GM21723 (cell line): ENCODE measurements around the gene ZBTB20.
A peak's percentile ranks its signal among the peaks of the same experiment; 100 is the strongest.
"Not testable (repeated sequence)": the region's sequence is repeated elsewhere in the genome, so short reads cannot be mapped to it uniquely, and the experiment has no call there.

Source experiments
- ATAC-seq: cut with Tn5 transposase; IDR thresholded peaks from one replicate; pipeline ENCODE4 v1.9.1; 2021; ENCODE audit warnings: mild to moderate bottlenecking, moderate library complexity; ENCODE audit not compliant: unreplicated experiment

The ZBTB20 gene

DNA sequence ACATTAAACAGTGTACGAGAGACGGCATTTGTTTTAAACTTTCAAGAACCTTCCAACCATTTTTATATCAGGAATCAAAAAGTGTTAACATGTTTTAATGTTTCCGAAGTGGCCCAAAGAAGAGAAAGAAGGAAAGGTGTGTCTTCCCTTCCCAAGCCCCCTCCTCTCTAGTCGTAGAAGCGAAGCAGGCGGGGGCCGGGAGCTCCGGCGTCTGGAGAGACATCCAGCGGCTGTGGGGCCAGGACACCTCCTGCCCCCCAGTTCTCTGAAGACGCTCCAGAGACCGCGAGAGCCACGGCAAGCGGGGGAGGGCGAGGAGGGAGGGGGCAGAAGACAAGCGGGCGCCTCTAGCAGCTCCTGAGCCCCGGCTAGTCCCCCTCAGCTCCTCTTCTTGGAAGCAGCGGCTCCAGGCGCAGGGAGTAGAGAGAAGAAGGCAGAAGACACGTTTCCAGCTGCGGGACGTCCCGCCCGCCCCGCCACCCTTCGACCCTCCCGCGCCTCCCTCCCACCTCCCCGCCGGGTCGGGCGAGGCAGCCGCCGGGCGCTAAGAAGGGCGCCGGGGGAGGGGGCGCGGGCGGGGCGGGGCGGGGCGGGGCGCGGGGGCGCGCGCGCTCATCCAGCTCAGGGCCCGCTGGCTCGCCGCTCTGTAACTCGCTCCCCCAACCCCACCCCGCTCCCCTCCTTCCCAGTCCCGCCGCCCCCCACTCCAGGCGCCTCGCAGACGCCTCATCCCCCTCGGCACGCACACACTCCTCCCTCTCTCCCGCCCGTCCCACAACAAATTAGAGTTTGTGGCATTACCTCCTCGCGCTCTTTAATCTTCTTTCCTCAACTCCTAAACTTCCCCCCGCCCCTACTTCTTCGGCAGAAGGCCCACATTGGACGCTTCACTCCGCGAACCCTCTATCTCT lies at the start of gene ZBTB20:
Gene ZBTB20 (minus strand): TSS at position 871 of the 911 bp plus-strand sequence.
- ATAC-seq = peak; percentile 37

GRCh38 chr3:115194476-115194875 lies 47.4 kb upstream of the ZBTB20 start:
- no peak for ATAC-seq

- ATAC-seq = no peak
Observed at GRCh38 chr3:115190747-115191146, 43.7 kb upstream of the ZBTB20 start.

DNA sequence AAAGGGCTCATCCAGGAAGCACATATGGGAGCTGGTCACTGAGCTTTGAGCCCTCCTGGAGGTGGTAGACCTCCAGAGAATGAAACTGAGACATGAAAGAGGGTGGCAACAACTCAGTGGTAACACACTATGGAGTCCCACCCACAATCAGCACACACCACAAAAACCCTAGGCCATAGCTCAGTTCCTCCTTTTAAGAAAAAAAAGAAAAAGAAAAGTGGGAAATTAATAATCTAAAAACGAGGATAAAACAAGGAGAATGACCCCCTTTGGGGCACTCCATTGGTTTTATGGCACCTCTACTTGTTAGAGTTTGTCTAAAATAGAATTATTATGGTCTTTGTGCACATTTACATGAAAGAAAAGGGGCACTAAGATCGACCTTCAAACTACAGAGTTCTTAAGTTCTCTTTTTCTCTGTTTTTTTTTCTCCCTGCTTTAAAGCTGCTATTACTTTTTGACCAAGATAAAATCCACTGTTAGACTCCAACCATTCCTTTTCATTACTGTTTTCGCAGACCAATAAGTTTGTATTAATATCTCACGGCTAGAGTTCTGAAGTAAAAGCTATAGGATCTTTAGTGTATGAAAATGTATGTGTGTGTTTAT lies 40.2 kb upstream of the ZBTB20 start:
- ATAC-seq = peak; percentile 100

GRCh38 chr3:115186351-115187148 lies 39.5 kb upstream of the ZBTB20 start:
- ATAC-seq = peak; percentile 35

DNA sequence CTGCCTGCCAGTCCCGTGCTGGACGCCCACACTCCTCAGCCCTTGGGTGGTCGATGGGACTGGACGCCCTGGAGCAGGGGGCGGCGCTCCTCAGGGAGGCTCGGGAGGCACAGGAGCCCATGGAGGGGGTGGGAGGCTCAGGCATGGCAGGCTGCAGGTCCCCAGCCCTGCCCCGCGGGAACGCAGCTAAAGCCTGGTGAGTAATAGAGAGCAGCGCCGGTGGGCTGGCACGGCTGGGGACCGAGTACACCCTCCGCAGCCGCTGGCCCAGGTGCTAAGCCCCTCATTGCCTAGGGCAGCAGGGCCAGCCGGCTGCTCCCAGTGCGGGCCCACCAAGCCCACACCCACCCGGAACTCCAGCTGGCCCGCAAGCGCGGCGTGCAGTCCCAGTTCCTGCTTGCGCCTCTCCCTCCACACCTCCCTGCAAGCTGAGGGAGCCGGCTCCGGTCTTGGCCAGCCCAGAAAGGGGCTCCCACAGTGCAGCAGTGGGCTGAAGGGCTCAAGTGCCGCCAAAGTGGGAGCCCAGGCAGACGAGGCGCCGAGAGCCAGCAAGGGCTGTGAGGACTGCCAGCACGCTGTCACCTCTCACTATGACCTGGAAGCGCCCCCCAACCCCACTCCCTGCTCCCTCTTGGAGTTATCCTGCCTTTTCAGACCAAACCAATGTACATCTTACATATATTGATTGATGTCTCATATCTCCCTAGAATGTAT lies 37.9 kb upstream of the ZBTB20 start:
- not testable (repeated sequence) for ATAC-seq

DNA sequence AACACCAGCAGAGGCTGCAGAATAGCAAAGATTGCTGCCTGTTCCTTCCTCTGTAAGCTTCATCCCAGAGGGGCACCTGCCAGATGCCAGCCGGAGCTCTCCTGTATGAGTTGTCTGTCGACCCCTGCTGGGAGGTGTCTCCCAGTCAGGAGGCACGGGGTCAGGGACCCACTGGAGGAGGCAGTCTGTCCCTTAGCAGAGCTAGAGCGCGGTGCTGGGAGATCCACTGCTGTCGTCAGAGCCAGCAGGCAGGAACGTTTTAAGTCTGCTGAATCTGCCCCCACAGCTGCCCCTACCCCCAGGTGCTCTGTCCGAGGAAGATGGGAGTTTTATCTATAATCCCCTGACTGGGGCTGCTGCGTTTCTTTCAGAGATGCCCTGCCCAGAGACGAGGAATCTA lies 31.8 kb upstream of the ZBTB20 start:
- ATAC-seq = not testable (repeated sequence)

DNA sequence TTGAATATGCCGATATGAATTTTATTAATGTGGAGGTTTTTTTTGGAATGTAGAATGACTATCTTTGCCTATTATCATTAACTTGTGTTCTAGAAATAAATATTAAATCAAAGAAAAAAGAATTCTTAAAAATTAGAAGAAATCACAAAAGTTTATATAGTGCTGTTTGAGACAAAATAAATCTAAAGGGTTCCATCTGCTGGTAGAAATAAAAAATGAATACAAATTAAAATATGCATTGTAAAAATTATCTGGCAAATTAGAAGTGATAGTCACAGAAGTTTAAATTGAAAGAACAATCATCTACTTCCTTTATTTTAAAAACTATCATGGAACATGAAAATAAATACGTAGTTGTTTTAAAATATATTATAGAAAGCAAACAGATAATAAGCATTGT lies 22.7 kb upstream of the ZBTB20 start:
- no peak for ATAC-seq

DNA sequence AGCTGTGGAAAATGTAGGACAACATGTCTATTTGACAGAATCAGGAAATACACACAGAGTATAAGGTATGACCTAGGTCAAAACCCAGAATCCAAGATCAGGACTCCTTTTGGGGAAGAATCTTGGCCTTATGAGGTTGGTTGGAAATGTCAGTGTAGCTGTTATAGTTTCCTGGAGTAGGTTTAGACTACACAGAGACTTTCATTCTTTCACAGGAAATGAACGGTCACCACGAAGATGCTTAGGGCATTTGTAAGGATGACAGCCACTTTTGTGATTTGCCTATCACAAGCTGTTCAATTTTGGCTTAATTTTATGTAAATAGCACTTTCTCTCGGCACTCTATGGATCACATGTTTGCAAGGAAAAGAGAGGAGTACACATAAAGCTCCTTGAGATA lies 18.6 kb upstream of the ZBTB20 start:
- no peak for ATAC-seq

DNA sequence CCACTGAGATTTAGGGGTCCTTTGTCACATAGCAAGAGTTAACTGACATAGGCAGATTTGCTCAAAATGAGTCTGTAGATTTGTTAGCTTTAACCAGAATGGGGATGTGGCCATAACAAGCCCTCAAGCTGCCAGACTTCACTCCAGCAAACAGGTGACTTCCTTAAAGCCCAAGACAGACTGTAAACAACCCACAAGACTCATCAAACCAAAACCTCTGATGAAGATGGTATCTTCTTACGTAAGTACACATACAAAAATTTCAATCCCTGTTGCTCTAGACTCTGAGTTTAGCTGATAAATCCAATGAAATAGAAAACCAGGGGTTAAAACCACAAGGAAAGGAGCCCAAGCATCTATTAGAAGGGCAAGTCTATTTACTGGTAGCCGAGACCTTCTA lies 18.2 kb upstream of the ZBTB20 start:
- ATAC-seq = no peak

- no peak for ATAC-seq
Observed at GRCh38 chr3:115164374-115165221, 17.5 kb upstream of the ZBTB20 start.

DNA sequence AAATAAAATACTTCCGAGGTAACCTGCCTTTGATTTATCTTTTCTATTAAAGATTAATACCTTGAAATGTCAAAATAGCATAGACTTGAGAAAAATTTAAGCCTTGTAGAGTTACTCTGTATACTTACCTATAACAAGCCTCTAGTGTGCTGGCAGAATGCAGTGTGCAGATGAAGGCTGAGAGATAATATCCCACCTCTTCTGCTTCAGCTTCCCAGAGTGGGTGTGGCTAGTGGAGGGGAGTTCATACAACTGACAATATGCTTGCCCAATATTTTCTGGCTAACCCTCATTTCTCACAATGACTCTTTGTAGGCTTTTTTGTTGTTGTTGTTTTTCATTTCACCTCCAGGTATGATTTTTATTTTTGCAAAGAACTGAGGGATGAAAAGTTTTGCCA lies 15.7 kb upstream of the ZBTB20 start:
- ATAC-seq = no peak

GRCh38 chr3:115161866-115162265 lies 14.8 kb upstream of the ZBTB20 start:
- ATAC-seq = no peak

- no peak for ATAC-seq
Observed at GRCh38 chr3:115161168-115161834, 14.2 kb upstream of the ZBTB20 start.

DNA sequence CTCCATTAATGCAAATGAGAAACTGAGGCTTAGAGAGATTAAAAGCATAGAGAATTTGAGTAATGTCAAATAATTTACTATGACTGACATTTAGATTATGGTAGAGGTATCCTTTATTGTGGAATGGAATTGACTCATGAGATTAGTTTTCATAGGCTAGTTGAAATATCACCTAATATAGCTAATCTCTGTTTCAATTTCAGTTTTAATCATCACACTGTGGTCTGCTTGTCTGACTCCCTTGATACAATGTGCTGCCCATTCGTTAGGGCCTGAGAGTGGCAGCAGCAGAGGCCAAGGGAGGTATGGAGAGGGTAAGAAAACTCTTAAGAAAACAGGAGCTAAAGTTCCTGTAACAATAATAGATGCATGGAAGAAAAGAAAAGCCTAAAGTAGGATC lies 13.2 kb upstream of the ZBTB20 start:
- ATAC-seq = peak; percentile 99

- no peak for ATAC-seq
Observed at GRCh38 chr3:115156046-115156654, 9.1 kb upstream of the ZBTB20 start.

GRCh38 chr3:115154611-115155010 lies 7.5 kb upstream of the ZBTB20 start:
- ATAC-seq = no peak

DNA sequence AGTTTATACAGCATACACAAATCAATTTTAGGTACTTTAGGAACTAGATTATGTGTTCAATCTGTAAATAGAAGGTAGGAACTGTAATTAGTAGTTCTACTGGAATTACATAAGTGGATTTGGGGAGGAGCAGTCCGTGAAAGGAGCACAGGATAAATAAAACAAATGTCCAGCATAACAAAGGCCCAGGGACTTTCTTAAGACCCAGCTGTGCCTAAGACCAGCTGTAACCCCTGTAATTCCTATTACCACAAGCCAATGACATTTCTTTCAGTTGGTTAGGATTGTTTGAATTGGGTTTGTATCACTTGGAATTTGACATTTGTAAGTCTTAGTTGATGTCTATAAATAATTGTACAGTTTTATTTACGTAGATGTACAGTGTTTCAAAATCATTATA lies 4.8 kb upstream of the ZBTB20 start:
- no peak for ATAC-seq
